DMS 273 (cell line): ENCODE measurements around the gene LRRFIP1.

ENCODE experiments used
- DNase-seq: peaks from one replicate; lab custom pipeline; 2025; ENCODE audit not compliant: unreplicated experiment; lab: John Stamatoyannopoulos, UW

The LRRFIP1 gene

GRCh38 chr2:237701033-237701858 lies 73.9 kb downstream of the LRRFIP1 start:
- DNase-seq: no peak

- no peak for DNase-seq
Observed at GRCh38 chr2:237701859-237702390, 74.5 kb downstream of the LRRFIP1 start.

GRCh38 chr2:237702441-237703391 lies 75.3 kb downstream of the LRRFIP1 start:
- peak; percentile 27 for DNase-seq

- DNase-seq: no peak
Observed at GRCh38 chr2:237704501-237705434, 77.4 kb downstream of the LRRFIP1 start.

GRCh38 chr2:237706257-237706656 lies 78.9 kb downstream of the LRRFIP1 start:
- DNase-seq: no peak

- DNase-seq: no peak
Observed at GRCh38 chr2:237708065-237708398, 80.6 kb downstream of the LRRFIP1 start.

GRCh38 chr2:237708491-237708890 lies 81.1 kb downstream of the LRRFIP1 start:
- no peak for DNase-seq

- DNase-seq: no peak
Observed at GRCh38 chr2:237708961-237709360, 81.6 kb downstream of the LRRFIP1 start.

- DNase-seq: no peak
Observed at GRCh38 chr2:237711458-237712150, 84.2 kb downstream of the LRRFIP1 start.

- no peak for DNase-seq
Observed at GRCh38 chr2:237712477-237713377, 85.3 kb downstream of the LRRFIP1 start.

- DNase-seq: no peak
Observed at GRCh38 chr2:237714690-237715458, 87.5 kb downstream of the LRRFIP1 start.

- DNase-seq: no peak
Observed at GRCh38 chr2:237715459-237715947, 88.1 kb downstream of the LRRFIP1 start.

- no peak for DNase-seq
Observed at GRCh38 chr2:237716011-237716410, 88.6 kb downstream of the LRRFIP1 start.

GRCh38 chr2:237717366-237718276 lies 90.2 kb downstream of the LRRFIP1 start:
- no peak for DNase-seq

GRCh38 chr2:237718277-237718634 lies 90.9 kb downstream of the LRRFIP1 start:
- no peak for DNase-seq

GRCh38 chr2:237720444-237720843 lies 93.1 kb downstream of the LRRFIP1 start:
- no peak for DNase-seq

GRCh38 chr2:237720957-237721356 lies 93.6 kb downstream of the LRRFIP1 start:
- no peak for DNase-seq
